ENCODE results near the gene MYB. TPM values are rescaled to one million over a fixed set of nuclear protein-coding genes. Genes with fewer than 3 reads are reported as not detected.

MYB gene
- total and polyA plus RNA-seq, 12 donors, result 0.14 to 11.8 (median 0.74) TPM

- H3K27me3 ChIP-seq, result no peaks in the 10 kb centered on the region
- no peaks in the 10 kb centered on the region for H3K36me3 ChIP-seq (replicated peaks in 1 of 2)
- no peak for TF ChIP-seq POLR2A (IDR thresholded peaks at IDR 0.05)
- TF ChIP-seq, protein P1, sequence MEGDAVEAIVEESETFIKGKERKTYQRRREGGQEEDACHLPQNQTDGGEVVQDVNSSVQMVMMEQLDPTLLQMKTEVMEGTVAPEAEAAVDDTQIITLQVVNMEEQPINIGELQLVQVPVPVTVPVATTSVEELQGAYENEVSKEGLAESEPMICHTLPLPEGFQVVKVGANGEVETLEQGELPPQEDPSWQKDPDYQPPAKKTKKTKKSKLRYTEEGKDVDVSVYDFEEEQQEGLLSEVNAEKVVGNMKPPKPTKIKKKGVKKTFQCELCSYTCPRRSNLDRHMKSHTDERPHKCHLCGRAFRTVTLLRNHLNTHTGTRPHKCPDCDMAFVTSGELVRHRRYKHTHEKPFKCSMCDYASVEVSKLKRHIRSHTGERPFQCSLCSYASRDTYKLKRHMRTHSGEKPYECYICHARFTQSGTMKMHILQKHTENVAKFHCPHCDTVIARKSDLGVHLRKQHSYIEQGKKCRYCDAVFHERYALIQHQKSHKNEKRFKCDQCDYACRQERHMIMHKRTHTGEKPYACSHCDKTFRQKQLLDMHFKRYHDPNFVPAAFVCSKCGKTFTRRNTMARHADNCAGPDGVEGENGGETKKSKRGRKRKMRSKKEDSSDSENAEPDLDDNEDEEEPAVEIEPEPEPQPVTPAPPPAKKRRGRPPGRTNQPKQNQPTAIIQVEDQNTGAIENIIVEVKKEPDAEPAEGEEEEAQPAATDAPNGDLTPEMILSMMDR (IDR thresholded peaks at IDR 0.05), result no peak
- no peak overlapping the region for H3K4me3 ChIP-seq
- H3K4me1 ChIP-seq (replicated peaks in 1 of 2), result no peaks in the 10 kb centered on the region
- H3K9me3 ChIP-seq (replicated peaks in 1 of 3), result no peaks in the 10 kb centered on the region
- no peak overlapping the region for H3K27ac ChIP-seq
- intact Hi-C loops (cut with DNase I), result no loop called here
- DNase-seq, result no peak
These were observed 7.1 kb upstream of the MYB start for GRCh38 chr6:135173989-135174484.

DNA sequence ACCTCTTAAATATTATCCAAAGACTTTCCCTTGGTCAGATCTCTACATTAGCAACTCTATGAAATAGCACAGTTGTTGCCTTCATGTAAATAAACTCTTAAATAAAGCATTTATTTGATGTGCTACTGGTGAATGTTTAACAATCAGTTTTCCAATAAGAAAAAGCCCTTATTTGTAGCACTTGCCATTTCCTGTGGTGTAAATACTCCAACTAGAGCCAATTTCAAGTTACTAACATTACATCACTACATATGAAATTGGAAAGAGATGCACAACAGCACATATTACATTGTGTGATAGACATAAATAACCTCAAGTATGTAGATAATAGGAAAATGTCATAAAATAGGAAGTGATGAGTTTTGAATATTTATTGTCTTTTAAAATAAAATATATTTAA, 5.0 kb upstream of the MYB start:
- Histone ChIP-seq H3K9me3 (replicated peaks in 1 of 3) (no peaks in the 10 kb centered on the region), H3K4me1 (replicated peaks in 1 of 2) (peaks cover 0 to 6% of the 10 kb centered on the region in 2 donors), H3K4me3 (no peak overlapping the region), H3K27me3 (no peaks in the 10 kb centered on the region), H3K27ac (no peak overlapping the region), H3K36me3 (replicated peaks in 1 of 2) (no peaks in the 10 kb centered on the region)
- DNase-seq, result no peak
- intact Hi-C loops (cut with DNase I), result no loop called here
- no peak for TF ChIP-seq POLR2A (IDR thresholded peaks at IDR 0.05)
- TF ChIP-seq, protein P1 (IDR thresholded peaks at IDR 0.05), result no peak

DNA sequence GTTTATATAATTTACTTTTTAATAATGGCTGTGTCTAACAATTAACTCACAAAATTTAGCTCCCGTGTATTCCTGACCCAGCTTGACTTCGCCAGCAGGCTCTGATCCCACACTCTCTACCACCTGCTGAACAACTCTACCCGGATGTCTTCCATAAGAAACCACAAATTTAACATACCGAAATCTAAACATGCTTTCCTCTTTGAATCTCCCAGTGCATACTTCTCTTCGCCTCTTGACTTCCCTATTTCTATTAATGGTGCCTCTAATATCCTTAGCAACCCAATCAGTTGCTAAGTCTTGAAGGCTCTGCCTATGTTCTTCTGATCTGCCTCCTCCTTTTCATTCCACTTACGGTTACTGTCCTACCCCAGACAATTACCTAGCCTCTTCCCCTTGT, 4.6 kb upstream of the MYB start:
- Histone ChIP-seq H3K4me1 (replicated peaks in 1 of 2) (peaks cover 0 to 6% of the 10 kb centered on the region in 2 donors), H3K36me3 (replicated peaks in 1 of 2) (no peaks in the 10 kb centered on the region), H3K9me3 (replicated peaks in 1 of 3) (no peaks in the 10 kb centered on the region), H3K27ac (no peak overlapping the region), H3K4me3 (no peak overlapping the region), H3K27me3 (no peaks in the 10 kb centered on the region)
- no peak for DNase-seq
- WGBS, 4 donors, result 76 to 91% (median 81%) methylated on average over 6 of the region's 6 CpGs
- intact Hi-C loops (cut with DNase I), result no loop called here
- TF ChIP-seq, protein P1 (IDR thresholded peaks at IDR 0.05), result no peak
- no peak for TF ChIP-seq POLR2A (IDR thresholded peaks at IDR 0.05)

GRCh38 chr6:135179372-135179771, 1.7 kb upstream of the MYB start:
- no peak for TF ChIP-seq POLR2A (IDR thresholded peaks at IDR 0.05)
- TF ChIP-seq, protein P1 (IDR thresholded peaks at IDR 0.05), result no peak
- 71 to 74% (median 73%) methylated on average over 2 of the region's 2 CpGs for WGBS, 4 donors
- no peak overlapping the region for H3K27ac ChIP-seq

More at GRCh38 chr6:135179372-135179771, 1.7 kb upstream of the MYB start:
- H3K4me1 ChIP-seq (replicated peaks in 1 of 2), result peaks cover 22 to 28% of the 10 kb centered on the region in 2 donors
- no peaks in the 10 kb centered on the region for H3K27me3 ChIP-seq
- H3K9me3 ChIP-seq (replicated peaks in 1 of 3), result no peaks in the 10 kb centered on the region
- no peaks in the 10 kb centered on the region for H3K36me3 ChIP-seq (replicated peaks in 1 of 2)
- intact Hi-C loops (cut with DNase I), result no loop called here
- DNase-seq, result no peak
- H3K4me3 ChIP-seq, result no peak overlapping the region
